Measurements from ENCODE around the gene RUSC1.
"Not testable (repeated sequence)": the region's sequence is repeated elsewhere in the genome, so short reads cannot be mapped to it uniquely, and the experiment has no call there.

RUSC1 gene

GRCh38 chr1:155320661-155321617 is at the start of gene RUSC1:
Gene RUSC1, plus strand, starts transcription at chr1:155320894. Its CDS starts 880 bp downstream, at chr1:155321774.
- DNase-seq = peak; percentile 67

- DNase-seq = peak; percentile 89
These were observed 48.0 kb upstream of the RUSC1 start for GRCh38 chr1:155272466-155273342.

GRCh38 chr1:155273343-155274245 is 47.1 kb upstream of the RUSC1 start, which contains the start of gene CLK2:
Gene CLK2, minus strand, starts transcription at chr1:155273504. Its CDS starts 2,527 bp downstream, at chr1:155270977.
- peak; percentile 100 for DNase-seq

- DNase-seq = peak; percentile 100
These were observed 43.4 kb upstream of the RUSC1 start, which contains the start of gene HCN3 for GRCh38 chr1:155277070-155277901. Gene HCN3, plus strand, starts transcription at chr1:155277463. Its CDS starts 128 bp downstream, at chr1:155277591.

GRCh38 chr1:155277902-155278688 is 42.6 kb upstream of the RUSC1 start:
- DNase-seq = peak; percentile 89

- no peak for DNase-seq
These were observed 42.0 kb upstream of the RUSC1 start for GRCh38 chr1:155278689-155279160.

GRCh38 chr1:155279268-155279667 is 41.4 kb upstream of the RUSC1 start:
- DNase-seq = no peak

GRCh38 chr1:155282488-155283091 is 38.1 kb upstream of the RUSC1 start:
- no peak for DNase-seq

- no peak for DNase-seq
These were observed 36.2 kb upstream of the RUSC1 start for GRCh38 chr1:155284476-155284875.

GRCh38 chr1:155285063-155285462 is 35.6 kb upstream of the RUSC1 start:
- no peak for DNase-seq

- DNase-seq = no peak
These were observed 35.1 kb upstream of the RUSC1 start for GRCh38 chr1:155285631-155286044.

GRCh38 chr1:155286544-155286943 is 34.1 kb upstream of the RUSC1 start:
- DNase-seq = no peak

GRCh38 chr1:155287987-155288543 is 32.6 kb upstream of the RUSC1 start:
- no peak for DNase-seq

GRCh38 chr1:155291006-155291405 is 29.7 kb upstream of the RUSC1 start:
- not testable (repeated sequence) for DNase-seq

- DNase-seq = no peak
These were observed 27.5 kb upstream of the RUSC1 start for GRCh38 chr1:155293086-155293749.

GRCh38 chr1:155294520-155295182 is 26.0 kb upstream of the RUSC1 start:
- DNase-seq = no peak

GRCh38 chr1:155295183-155295941 is 25.3 kb upstream of the RUSC1 start:
- DNase-seq = no peak

GRCh38 chr1:155295942-155296267 is 24.8 kb upstream of the RUSC1 start:
- no peak for DNase-seq

All from NCI-H345 (cell line).